Measurements from ENCODE around the gene GRIK2. TPM values are rescaled to one million over a fixed set of nuclear protein-coding genes. Genes with fewer than 3 reads are reported as not detected.

GRIK2 gene
- total RNA-seq, 4 donors from 2014 or later = 2.0 to 4.0 (median 2.0) TPM; not detected in 1

GRCh38 chr6:101545191-101545590, 151.7 kb downstream of the GRIK2 start:
- Histone ChIP-seq H3K36me3 (no peaks in the 10 kb centered on the region), H3K27me3 (no peaks in the 10 kb centered on the region), H3K27ac (no peak overlapping the region), H3K4me3 (no peak overlapping the region), H3K4me1 (no peaks in the 10 kb centered on the region), H3K9me3 (no peaks in the 10 kb centered on the region)
- DNase-seq = no peak
- in situ Hi-C loops (cut with MboI; ENCODE audit: low pct_ligation_motif_present in 1 of 4, low pct_unique_long_range_greater_than_20kb in 1 of 4, low sequenced_read_pairs in 3 of 4) = no loop called here
- intact Hi-C loops (cut with DNase I; ENCODE audit: low total_unique reads) = no loop called here
- TF ChIP-seq CTCF (IDR thresholded peaks at IDR 0.05) (no peak), EP300 (IDR thresholded peaks at IDR 0.05; ENCODE audit: low read depth) (no peak), POLR2A (IDR thresholded peaks at IDR 0.05) (no peak), POLR2AphosphoS5 (IDR thresholded peaks at IDR 0.05) (no peak)
- WGBS, 2 donors (ENCODE audit: low coverage in 1 of 2) = 78 to 79% methylated on average over 3 of the region's 3 CpGs

- 90 to 92% methylated on average over 4 of the region's 4 CpGs for WGBS, 2 donors (ENCODE audit: low coverage in 1 of 2)
- in situ Hi-C loops (cut with MboI; ENCODE audit: low pct_ligation_motif_present in 1 of 4, low pct_unique_long_range_greater_than_20kb in 1 of 4, low sequenced_read_pairs in 3 of 4) = no loop called here
- H3K36me3 ChIP-seq = no peaks in the 10 kb centered on the region
Measured at GRCh38 chr6:101550451-101550850, 156.9 kb downstream of the GRIK2 start.

DNA sequence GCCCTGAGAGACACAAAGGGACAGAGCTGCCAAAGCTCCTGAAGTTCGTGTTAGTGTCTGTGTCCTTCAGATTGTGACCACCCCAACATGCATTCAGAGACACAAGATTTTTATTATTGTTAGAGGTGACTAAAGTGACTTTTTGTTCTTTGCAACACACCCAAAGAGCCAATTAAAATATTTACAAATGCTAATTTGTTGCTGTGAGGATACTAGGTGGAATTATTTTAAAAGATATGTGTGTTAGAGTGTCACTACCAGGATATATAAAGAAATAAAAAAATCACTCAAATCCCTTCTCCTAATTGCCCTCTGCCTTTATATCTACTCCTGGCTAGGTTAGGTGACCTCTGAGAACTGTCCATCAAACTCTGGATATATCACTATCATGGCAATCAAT, 160.7 kb downstream of the GRIK2 start:
- no peak for TF ChIP-seq EP300 (IDR thresholded peaks at IDR 0.05; ENCODE audit: low read depth)
- no peak for TF ChIP-seq POLR2AphosphoS5 (IDR thresholded peaks at IDR 0.05)
- TF ChIP-seq POLR2A (IDR thresholded peaks at IDR 0.05) = no peak
- no peak for TF ChIP-seq CTCF (IDR thresholded peaks at IDR 0.05)
- intact Hi-C loops (cut with DNase I; ENCODE audit: low total_unique reads) = no loop called here
- DNase-seq = no peak
- 57 to 83% methylated on average over 1 of the region's 1 CpG for WGBS, 2 donors (ENCODE audit: low coverage in 1 of 2)
- Histone ChIP-seq H3K4me1 (no peaks in the 10 kb centered on the region), H3K36me3 (no peaks in the 10 kb centered on the region), H3K9me3 (no peaks in the 10 kb centered on the region), H3K27ac (no peak overlapping the region), H3K27me3 (no peaks in the 10 kb centered on the region), H3K4me3 (no peak overlapping the region)
- in situ Hi-C loops (cut with MboI; ENCODE audit: low pct_ligation_motif_present in 1 of 4, low pct_unique_long_range_greater_than_20kb in 1 of 4, low sequenced_read_pairs in 3 of 4) = no loop called here

More at GRCh38 chr6:101550451-101550850, 156.9 kb downstream of the GRIK2 start:
- no peak overlapping the region for H3K27ac ChIP-seq
- no peak overlapping the region for H3K4me3 ChIP-seq
- intact Hi-C loops (cut with DNase I; ENCODE audit: low total_unique reads) = no loop called here
- no peaks in the 10 kb centered on the region for H3K27me3 ChIP-seq
- no peaks in the 10 kb centered on the region for H3K4me1 ChIP-seq
- H3K9me3 ChIP-seq = no peaks in the 10 kb centered on the region
- no peak for DNase-seq
- TF ChIP-seq POLR2A (IDR thresholded peaks at IDR 0.05) = no peak

DNA sequence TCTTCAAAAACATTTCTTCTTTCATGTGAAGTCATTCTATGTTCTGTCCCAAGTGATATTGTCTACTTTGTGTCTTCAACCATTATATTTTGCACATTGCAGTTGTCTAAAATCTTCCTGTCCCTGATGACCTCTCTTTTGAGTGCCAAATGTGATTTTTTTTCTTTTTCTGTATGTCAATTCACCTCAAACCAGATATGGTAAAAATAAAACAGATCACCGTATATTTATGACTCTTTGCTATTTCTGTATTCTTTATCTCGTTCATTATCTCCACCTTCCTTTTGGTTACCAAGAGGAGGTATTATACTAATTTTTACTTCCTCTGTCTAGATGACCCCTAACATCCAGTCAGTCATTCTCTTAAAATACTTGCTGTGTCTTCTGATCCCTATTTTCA, 165.2 kb downstream of the GRIK2 start:
- Histone ChIP-seq H3K27ac (no peak overlapping the region), H3K4me3 (no peak overlapping the region), H3K4me1 (no peaks in the 10 kb centered on the region), H3K9me3 (no peaks in the 10 kb centered on the region), H3K36me3 (no peaks in the 10 kb centered on the region), H3K27me3 (no peaks in the 10 kb centered on the region)
- 55 to 69% methylated on average over 2 of the region's 2 CpGs for WGBS, 2 donors (ENCODE audit: low coverage in 1 of 2)
- in situ Hi-C loops (cut with MboI; ENCODE audit: low pct_ligation_motif_present in 1 of 4, low pct_unique_long_range_greater_than_20kb in 1 of 4, low sequenced_read_pairs in 3 of 4) (no loop called here), intact Hi-C loops (cut with DNase I; ENCODE audit: low total_unique reads) (no loop called here)
- no peak for TF ChIP-seq POLR2AphosphoS5 (IDR thresholded peaks at IDR 0.05)
- no peak for TF ChIP-seq CTCF (IDR thresholded peaks at IDR 0.05)
- no peak for TF ChIP-seq EP300 (IDR thresholded peaks at IDR 0.05; ENCODE audit: low read depth)
- no peak for TF ChIP-seq POLR2A (IDR thresholded peaks at IDR 0.05)
- DNase-seq = no peak

- Histone ChIP-seq H3K27me3 (no peaks in the 10 kb centered on the region), H3K4me1 (no peaks in the 10 kb centered on the region), H3K4me3 (no peak overlapping the region), H3K9me3 (no peaks in the 10 kb centered on the region), H3K27ac (no peak overlapping the region), H3K36me3 (no peaks in the 10 kb centered on the region)
- TF ChIP-seq POLR2A (IDR thresholded peaks at IDR 0.05) = no peak
- no peak for TF ChIP-seq EP300 (IDR thresholded peaks at IDR 0.05; ENCODE audit: low read depth)
- no peak for TF ChIP-seq POLR2AphosphoS5 (IDR thresholded peaks at IDR 0.05)
- TF ChIP-seq CTCF (IDR thresholded peaks at IDR 0.05) = no peak
- intact Hi-C loops (cut with DNase I; ENCODE audit: low total_unique reads) (no loop called here), in situ Hi-C loops (cut with MboI; ENCODE audit: low pct_ligation_motif_present in 1 of 4, low pct_unique_long_range_greater_than_20kb in 1 of 4, low sequenced_read_pairs in 3 of 4) (no loop called here)
- DNase-seq = no peak
- WGBS, 2 donors (ENCODE audit: low coverage in 1 of 2) = 73 to 79% methylated on average over 3 to 4 of the region's 4 CpGs
Measured at GRCh38 chr6:101572627-101573026, 179.1 kb downstream of the GRIK2 start.
